HS-5 (cell line): ENCODE results near the gene ICA1L.

Source experiments
- DNase-seq: peaks from one replicate; pipeline ENCODE4 v3.0.0-alpha.2; 2012; ENCODE audit warnings: low read depth

The ICA1L gene

GRCh38 chr2:202736826-202737225 is 134.7 kb downstream of the ICA1L start:
- no peak for DNase-seq

- DNase-seq: no peak
These were observed 145.5 kb downstream of the ICA1L start for GRCh38 chr2:202726070-202726469.

GRCh38 chr2:202723746-202724145 is 147.8 kb downstream of the ICA1L start:
- DNase-seq: no peak
